ENCODE results near the gene EIF2B2. TPM values are rescaled to one million over a fixed set of nuclear protein-coding genes. Genes with fewer than 3 reads are reported as not detected.

EIF2B2 gene
- total RNA-seq, 4 donors from 2014 or later = 37.0 to 45.6 (median 37.9) TPM

DNA sequence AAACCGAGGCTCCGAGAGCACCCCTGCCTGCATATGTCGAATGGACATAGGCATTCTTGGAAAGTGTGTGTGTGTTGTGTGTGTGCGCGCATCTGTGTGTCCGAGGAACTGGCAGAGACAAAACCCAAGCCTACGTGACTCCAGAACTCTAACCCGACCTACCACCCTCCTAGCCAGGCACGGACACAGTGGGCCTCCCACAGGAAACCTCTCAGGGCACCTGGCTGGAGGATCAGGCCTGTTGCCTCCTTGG is 46.8 kb upstream of the EIF2B2 start:
- WGBS, 2 donors = 76 to 78% methylated on average over 9 of the region's 9 CpGs
- no peak overlapping the region for H3K4me3 ChIP-seq (ENCODE audit: low read depth, poor library complexity, severe bottlenecking)
- TF ChIP-seq, protein P1, sequence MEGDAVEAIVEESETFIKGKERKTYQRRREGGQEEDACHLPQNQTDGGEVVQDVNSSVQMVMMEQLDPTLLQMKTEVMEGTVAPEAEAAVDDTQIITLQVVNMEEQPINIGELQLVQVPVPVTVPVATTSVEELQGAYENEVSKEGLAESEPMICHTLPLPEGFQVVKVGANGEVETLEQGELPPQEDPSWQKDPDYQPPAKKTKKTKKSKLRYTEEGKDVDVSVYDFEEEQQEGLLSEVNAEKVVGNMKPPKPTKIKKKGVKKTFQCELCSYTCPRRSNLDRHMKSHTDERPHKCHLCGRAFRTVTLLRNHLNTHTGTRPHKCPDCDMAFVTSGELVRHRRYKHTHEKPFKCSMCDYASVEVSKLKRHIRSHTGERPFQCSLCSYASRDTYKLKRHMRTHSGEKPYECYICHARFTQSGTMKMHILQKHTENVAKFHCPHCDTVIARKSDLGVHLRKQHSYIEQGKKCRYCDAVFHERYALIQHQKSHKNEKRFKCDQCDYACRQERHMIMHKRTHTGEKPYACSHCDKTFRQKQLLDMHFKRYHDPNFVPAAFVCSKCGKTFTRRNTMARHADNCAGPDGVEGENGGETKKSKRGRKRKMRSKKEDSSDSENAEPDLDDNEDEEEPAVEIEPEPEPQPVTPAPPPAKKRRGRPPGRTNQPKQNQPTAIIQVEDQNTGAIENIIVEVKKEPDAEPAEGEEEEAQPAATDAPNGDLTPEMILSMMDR (IDR thresholded peaks at IDR 0.05) = no peak
- no peak for TF ChIP-seq POLR2A (IDR thresholded peaks at IDR 0.05)
- intact Hi-C loops (cut with DNase I; ENCODE audit: low total_unique reads) = no loop called here
- DNase-seq (ENCODE audit: low spot score in 2 of 2) = no peak

DNA sequence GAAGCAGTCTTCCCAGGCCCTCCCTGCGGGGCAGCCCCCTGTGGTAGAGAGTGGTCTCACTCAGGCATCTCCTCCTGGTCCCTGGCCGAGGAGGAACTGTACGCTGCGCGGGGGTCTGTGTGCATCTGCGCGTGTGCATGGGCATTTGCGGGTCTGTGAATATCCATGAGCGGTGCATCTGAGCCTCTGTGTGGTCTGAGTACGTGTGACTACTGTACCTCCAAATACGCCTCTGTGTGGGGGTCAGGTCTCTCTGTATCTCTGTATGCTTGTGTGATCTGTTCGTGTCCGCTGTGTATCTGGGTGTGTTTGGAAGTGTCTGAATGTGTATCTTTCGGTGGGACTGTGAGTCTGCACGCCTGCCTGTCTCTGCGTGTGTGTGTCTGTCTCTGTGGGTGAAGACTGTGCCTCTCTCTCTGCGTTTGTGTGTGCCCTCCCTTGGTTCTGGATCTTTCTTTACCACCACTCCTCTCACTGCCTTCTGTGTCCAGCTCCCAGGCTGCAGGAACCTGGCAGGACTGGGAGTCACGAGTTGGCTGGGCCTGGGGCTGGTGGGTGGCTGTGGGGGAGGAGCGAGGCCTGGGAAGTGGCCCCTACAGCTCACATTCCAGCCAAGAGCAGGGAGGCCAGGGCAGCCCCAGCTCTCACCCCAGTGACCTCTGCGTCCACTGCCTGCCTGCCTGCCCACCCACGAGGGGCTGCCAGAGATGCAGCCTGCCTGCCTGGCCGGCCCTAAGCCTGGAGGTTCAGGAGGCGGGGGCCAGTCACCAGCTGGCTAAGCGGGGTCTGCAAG is 46.2 kb upstream of the EIF2B2 start:
- H3K4me3 ChIP-seq (ENCODE audit: low read depth, poor library complexity, severe bottlenecking) = no peak overlapping the region
- TF ChIP-seq, protein P1 (IDR thresholded peaks at IDR 0.05) = no peak
- TF ChIP-seq POLR2A (IDR thresholded peaks at IDR 0.05) = no peak
- intact Hi-C loops (cut with DNase I; ENCODE audit: low total_unique reads) = no loop called here
- 86 to 92% methylated on average over 23 to 24 of the region's 24 CpGs for WGBS, 2 donors
- DNase-seq (ENCODE audit: low spot score in 2 of 2) = no peak

DNA sequence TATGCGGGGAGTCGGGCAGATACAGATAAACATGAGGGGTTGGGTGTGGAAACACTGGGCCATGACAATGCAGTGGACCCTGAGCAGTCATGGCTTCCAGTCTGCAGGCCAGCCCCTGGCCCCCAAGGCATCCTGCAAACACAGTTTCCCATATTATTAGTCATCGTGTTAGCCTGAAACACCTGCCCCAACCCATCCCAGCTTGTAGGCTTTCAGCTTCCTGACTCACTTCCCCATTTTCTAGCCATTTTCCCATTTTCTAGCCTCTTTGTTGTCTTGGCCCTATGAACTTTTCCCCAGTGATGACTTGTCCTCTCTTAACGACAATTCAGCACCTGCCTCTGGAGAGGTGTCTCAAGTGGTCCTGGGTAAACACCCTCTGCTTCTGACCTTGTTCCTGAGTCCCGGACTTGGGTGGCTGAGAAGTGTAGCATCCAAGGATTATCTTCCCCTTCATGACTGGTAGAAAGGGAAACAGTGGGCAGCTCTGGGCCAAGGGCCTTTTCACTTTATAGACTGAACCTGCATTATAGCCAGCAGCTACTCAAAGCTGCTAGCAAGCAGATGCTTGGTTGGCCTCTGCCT is 43.0 kb upstream of the EIF2B2 start:
- 71 to 80% methylated on average over 5 of the region's 5 CpGs for WGBS, 2 donors
- no peak overlapping the region for H3K4me3 ChIP-seq (ENCODE audit: low read depth, poor library complexity, severe bottlenecking)
- no peak for TF ChIP-seq POLR2A (IDR thresholded peaks at IDR 0.05)
- TF ChIP-seq, protein P1 (IDR thresholded peaks at IDR 0.05) = no peak
- intact Hi-C loops (cut with DNase I; ENCODE audit: low total_unique reads) = no loop called here
- DNase-seq (ENCODE audit: low spot score in 2 of 2) = no peak

DNA sequence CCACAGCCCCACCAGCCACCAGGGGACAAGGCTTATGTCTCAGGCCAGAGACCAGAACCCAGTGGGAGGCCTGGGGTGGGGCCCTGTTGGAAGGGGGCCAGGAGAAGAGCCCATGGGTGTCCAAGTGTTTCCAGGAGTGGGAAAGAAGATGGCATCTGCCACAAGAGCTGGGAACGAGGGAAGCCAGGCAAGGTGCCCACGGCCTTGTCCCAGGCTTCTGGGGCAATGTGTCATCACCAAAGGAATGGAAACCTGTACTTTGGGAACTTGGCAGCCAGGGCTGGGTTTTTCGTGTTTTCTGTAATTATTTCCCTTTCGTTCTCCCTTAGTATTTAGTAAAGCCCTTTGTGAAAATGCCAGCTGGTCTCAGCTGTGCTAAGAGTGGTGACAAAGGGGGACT is 42.0 kb upstream of the EIF2B2 start:
- intact Hi-C loops (cut with DNase I; ENCODE audit: low total_unique reads) = no loop called here
- 70 to 77% methylated on average over 4 of the region's 4 CpGs for WGBS, 2 donors
- TF ChIP-seq POLR2A (IDR thresholded peaks at IDR 0.05) = no peak
- TF ChIP-seq, protein P1 (IDR thresholded peaks at IDR 0.05) = no peak
- no peak for DNase-seq (ENCODE audit: low spot score in 2 of 2)
- no peak overlapping the region for H3K4me3 ChIP-seq (ENCODE audit: low read depth, poor library complexity, severe bottlenecking)

DNA sequence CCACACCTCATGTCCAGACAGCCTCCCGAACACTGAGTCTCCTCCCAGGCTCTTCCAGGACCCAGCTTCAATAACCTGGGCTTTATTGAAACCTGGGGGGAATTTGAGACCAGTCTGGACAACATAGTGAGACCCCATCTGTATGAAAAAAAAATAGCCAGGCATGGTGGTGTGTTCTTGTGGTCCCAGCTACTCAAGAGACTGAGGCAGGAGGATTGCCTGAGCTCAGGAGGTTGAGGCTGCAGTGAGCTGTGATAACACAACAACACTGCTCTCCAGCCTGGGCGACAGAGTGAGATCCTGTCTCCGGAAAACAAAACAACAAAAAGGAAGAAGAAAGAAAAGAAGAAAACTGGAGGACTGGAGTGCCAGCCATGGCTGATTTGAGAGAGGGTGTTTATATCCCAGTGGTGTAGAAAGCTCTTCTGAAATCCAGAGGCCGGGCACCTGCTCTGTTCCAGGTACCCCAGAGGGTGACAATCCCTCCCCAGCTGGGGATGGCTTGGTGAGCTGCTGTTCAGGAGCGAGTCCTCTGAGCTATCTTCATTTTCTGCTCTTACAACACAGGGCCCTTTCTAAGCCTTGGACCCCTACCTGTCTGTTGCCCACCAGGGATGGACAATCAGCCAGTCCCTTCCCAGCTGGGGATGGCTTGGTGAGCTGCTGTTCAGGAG is 41.3 kb upstream of the EIF2B2 start:
- intact Hi-C loops (cut with DNase I; ENCODE audit: low total_unique reads) = no loop called here
- no peak for DNase-seq (ENCODE audit: low spot score in 2 of 2)
- no peak for TF ChIP-seq POLR2A (IDR thresholded peaks at IDR 0.05)
- 80 to 85% methylated on average over 5 of the region's 5 CpGs for WGBS, 2 donors
- no peak overlapping the region for H3K4me3 ChIP-seq (ENCODE audit: low read depth, poor library complexity, severe bottlenecking)

DNA sequence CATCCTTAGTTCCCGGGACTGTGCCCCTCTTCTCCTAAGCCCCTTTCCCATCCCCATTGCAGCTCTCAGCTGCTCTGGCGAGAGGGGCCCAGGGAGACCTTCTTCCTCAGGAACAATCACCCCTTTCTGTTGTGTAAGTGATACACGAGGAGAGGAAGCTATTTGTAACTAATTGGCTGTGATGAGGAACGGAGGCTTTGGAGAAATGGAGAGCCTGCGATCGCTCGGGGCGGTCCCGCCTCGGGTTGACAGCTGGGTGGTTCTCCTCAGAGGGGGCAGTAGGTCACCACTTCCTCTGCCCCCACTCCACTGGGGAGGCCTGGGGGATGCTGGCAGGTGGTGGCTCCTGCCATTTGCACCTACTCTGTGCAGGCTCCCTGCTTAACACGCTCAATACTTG is 40.7 kb upstream of the EIF2B2 start:
- intact Hi-C loops (cut with DNase I; ENCODE audit: low total_unique reads) = no loop called here
- WGBS, 2 donors = 82 to 84% methylated on average over 11 of the region's 11 CpGs

More for the DNA sequence above, 40.7 kb upstream of the EIF2B2 start:
- H3K4me3 ChIP-seq (ENCODE audit: low read depth, poor library complexity, severe bottlenecking) = no peak overlapping the region
- TF ChIP-seq, protein P1 (IDR thresholded peaks at IDR 0.05) = no peak
- TF ChIP-seq POLR2A (IDR thresholded peaks at IDR 0.05) = no peak
- no peak for DNase-seq (ENCODE audit: low spot score in 2 of 2)

Measured in lower leg skin (tissue), 4 donors.